Tibial artery (tissue), 4 donors: Measurements from ENCODE around the gene BAIAP3.
"Not testable (repeated sequence)": the region's sequence is repeated elsewhere in the genome, so short reads cannot be mapped to it uniquely, and the experiment has no call there.

Source experiments
- DNase-seq, 2 donors: peaks; one replicate each; pipeline ENCODE4 v3.0.0-alpha.2; 2019
- H3K27ac ChIP-seq, 2 donors: fragments of 200-600 bp; sonication (generic) in 1 of 2; 1 replicate in 1 of 2; 2 replicates in 1 of 2; pipeline ENCODE4 v1.5.1; 2018 to 2019; ENCODE audit warnings: mild to moderate bottlenecking in 1 of 2
- H3K27me3 ChIP-seq, 2 donors: fragments of 200-600 bp; sonication (generic) in 1 of 2; one replicate each; pipeline versions ENCODE4 v1.5.1 to v1.6.0; 2016 to 2019
- H3K36me3 ChIP-seq, 3 donors: fragments of 200-600 bp; sonication (generic) in 2 of 3; one replicate each; pipeline ENCODE4 v1.5.1; 2016 to 2019; ENCODE audit warnings: mild to moderate bottlenecking in 2 of 3
- H3K4me1 ChIP-seq, 4 donors: fragments of 200-600 bp; sonication (generic) in 2 of 4; 1 replicate in 3 of 4; 2 replicates in 1 of 4; pipeline ENCODE4 v1.5.1; 2016 to 2019
- H3K4me3 ChIP-seq, 2 donors: fragments of 200-600 bp; sonication (generic) in 1 of 2; 1 replicate in 1 of 2; 2 replicates in 1 of 2; pipeline ENCODE4 v1.5.1; 2018 to 2019; ENCODE audit warnings: mild to moderate bottlenecking in 2 of 2
- H3K9me3 ChIP-seq, 3 donors: fragments of 200-600 bp; sonication (generic) in 1 of 3; one replicate each; pipeline ENCODE4 v1.5.1; 2016 to 2019
- intact Hi-C: fragments of 100-400 bp; cut with DNase I; formaldehyde crosslinking; loops from one replicate; pipeline ENCODE4 v1.15.0; 2023; ENCODE audit warnings: low total_unique reads
- TF ChIP-seq, protein P1 (sequence below), 2 experiments: fragments of 200-600 bp in 1 of 2; fragments of 450-650 bp in 1 of 2; IDR thresholded peaks; one replicate each; pipeline ENCODE4 v1.5.1; 2017 to 2019; ENCODE audit warnings: antibody characterized with exemption in 2 of 2, mild to moderate bottlenecking in 1 of 2, moderate library complexity in 1 of 2

The BAIAP3 gene

GRCh38 chr16:1326391-1326790, 7.1 kb upstream of the BAIAP3 start:
- TF ChIP-seq, protein P1, sequence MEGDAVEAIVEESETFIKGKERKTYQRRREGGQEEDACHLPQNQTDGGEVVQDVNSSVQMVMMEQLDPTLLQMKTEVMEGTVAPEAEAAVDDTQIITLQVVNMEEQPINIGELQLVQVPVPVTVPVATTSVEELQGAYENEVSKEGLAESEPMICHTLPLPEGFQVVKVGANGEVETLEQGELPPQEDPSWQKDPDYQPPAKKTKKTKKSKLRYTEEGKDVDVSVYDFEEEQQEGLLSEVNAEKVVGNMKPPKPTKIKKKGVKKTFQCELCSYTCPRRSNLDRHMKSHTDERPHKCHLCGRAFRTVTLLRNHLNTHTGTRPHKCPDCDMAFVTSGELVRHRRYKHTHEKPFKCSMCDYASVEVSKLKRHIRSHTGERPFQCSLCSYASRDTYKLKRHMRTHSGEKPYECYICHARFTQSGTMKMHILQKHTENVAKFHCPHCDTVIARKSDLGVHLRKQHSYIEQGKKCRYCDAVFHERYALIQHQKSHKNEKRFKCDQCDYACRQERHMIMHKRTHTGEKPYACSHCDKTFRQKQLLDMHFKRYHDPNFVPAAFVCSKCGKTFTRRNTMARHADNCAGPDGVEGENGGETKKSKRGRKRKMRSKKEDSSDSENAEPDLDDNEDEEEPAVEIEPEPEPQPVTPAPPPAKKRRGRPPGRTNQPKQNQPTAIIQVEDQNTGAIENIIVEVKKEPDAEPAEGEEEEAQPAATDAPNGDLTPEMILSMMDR (IDR thresholded peaks at IDR 0.05): no peak
- H3K36me3 ChIP-seq: peaks cover 37 to 66% (median 40%) of the 10 kb centered on the region in 3 donors
- no peak overlapping the region for H3K27ac ChIP-seq
- DNase-seq: no peak
- H3K4me3 ChIP-seq: no peak overlapping the region
- H3K4me1 ChIP-seq: peaks cover 0 to 6% (median 1%) of the 10 kb centered on the region in 4 donors
- peaks cover 0 to 17% of the 10 kb centered on the region in 2 donors for H3K27me3 ChIP-seq
- H3K9me3 ChIP-seq: peaks cover 0 to 9% (median 8%) of the 10 kb centered on the region in 3 donors
- intact Hi-C loops: no loop called here

DNA sequence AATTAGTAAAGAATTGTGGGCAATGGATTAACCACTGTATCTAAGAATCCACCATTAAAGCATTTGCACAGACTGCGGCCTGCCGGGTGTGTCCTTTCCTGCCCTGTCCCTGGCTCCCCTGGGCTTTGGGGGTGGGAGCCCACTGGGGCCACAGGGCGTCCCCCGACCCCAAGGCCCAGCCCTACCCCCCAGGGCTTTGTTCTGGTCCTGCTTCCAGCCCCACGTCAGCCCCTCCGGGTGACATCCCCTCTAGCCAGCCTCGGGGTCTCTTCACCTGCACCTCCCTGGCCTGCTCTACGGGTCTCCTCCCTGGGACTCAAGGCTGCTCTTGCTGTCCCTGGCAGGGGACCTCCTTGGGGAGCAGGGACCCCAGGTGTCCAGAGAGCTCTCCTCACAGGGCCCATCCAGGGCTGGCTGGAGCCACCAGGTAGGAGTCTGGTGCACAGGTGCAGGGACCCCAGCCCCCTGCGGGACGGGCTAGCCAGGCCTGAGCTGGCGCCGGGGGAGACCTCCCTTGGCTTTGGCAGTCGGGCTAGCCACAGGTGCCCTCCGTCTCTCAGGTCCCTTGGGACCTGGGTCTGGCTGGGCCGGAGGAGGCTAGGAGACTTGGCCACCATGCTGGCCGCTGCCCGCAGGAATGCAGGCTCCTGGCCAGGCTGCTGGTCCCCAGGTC, 6.4 kb upstream of the BAIAP3 start:
- H3K36me3 ChIP-seq: peaks cover 30 to 59% (median 33%) of the 10 kb centered on the region in 3 donors
- DNase-seq: no peak
- TF ChIP-seq, protein P1 (IDR thresholded peaks at IDR 0.05): no peak
- no peak overlapping the region for H3K27ac ChIP-seq
- intact Hi-C loops: no loop called here
- H3K27me3 ChIP-seq: peaks cover 0 to 24% of the 10 kb centered on the region in 2 donors
- H3K9me3 ChIP-seq: peaks cover 0 to 9% (median 8%) of the 10 kb centered on the region in 3 donors
- peaks cover 0 to 13% (median 8%) of the 10 kb centered on the region in 4 donors for H3K4me1 ChIP-seq
- H3K4me3 ChIP-seq: no peak overlapping the region

DNA sequence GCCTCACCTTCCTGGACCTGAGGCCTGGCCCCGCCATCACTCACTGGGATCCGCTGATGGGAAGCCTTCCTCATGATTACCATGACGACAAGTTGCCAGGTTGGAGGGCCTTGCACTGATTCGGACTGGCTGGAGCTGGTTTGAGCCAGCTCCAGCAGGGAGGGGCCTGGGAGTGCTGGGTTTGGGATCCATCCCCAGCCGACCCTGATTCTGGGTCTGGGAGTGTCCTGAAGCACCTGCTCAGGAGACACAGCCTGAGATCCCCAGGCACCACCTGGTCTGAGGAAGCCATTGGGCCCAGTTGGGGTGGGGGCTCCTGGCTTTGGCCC, 5.9 kb upstream of the BAIAP3 start:
- H3K4me3 ChIP-seq: no peak overlapping the region
- peaks cover 0 to 29% of the 10 kb centered on the region in 2 donors for H3K27me3 ChIP-seq
- H3K36me3 ChIP-seq: peaks cover 28 to 54% (median 30%) of the 10 kb centered on the region in 3 donors
- DNase-seq: no peak
- H3K27ac ChIP-seq: no peak overlapping the region
- H3K9me3 ChIP-seq: peaks cover 0 to 9% (median 8%) of the 10 kb centered on the region in 3 donors
- intact Hi-C loops: no loop called here
- TF ChIP-seq, protein P1 (IDR thresholded peaks at IDR 0.05): no peak
- peaks cover 0 to 18% (median 12%) of the 10 kb centered on the region in 4 donors for H3K4me1 ChIP-seq

DNA sequence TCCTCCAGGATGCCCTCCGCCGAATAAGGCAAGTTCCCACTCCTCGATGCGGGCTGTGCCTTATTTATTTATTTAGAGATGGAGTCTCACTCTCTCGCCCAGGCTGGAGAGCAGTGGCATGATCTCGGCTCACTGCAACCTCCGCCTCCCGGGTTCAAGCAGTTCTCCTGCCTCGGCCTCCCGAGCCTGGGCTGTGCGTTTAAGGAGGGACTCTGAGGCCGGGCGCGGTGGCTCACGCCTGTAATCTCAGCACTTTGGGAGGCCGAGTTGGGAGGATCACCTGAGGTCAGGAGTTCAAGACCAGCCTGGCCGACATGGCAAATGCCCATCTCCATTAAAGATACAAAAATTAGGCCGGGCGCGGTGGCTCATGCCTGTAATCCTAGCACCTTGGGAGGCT, 5.3 kb upstream of the BAIAP3 start:
- H3K4me3 ChIP-seq, H3K27ac ChIP-seq, intact Hi-C loops: not testable (repeated sequence)

GRCh38 chr16:1328961-1329360, 4.5 kb upstream of the BAIAP3 start:
- DNase-seq, H3K9me3 ChIP-seq, H3K27ac ChIP-seq, H3K4me3 ChIP-seq, intact Hi-C loops: not testable (repeated sequence)
- Histone ChIP-seq H3K4me1 (peaks cover 0 to 31% (median 25%) of the 10 kb centered on the region in 4 donors), H3K27me3 (peaks cover 9 to 43% of the 10 kb centered on the region in 2 donors), H3K36me3 (peaks cover 16 to 40% (median 19%) of the 10 kb centered on the region in 3 donors)

More for the DNA sequence above, 5.3 kb upstream of the BAIAP3 start:
- not testable (repeated sequence) for H3K9me3 ChIP-seq, DNase-seq
- peaks cover 24 to 48% (median 28%) of the 10 kb centered on the region in 3 donors for H3K36me3 ChIP-seq
- H3K27me3 ChIP-seq: peaks cover under 1 to 34% of the 10 kb centered on the region in 2 donors
- H3K4me1 ChIP-seq: peaks cover 0 to 22% (median 17%) of the 10 kb centered on the region in 4 donors

- intact Hi-C loops: no loop called here
- H3K4me3 ChIP-seq: no peak overlapping the region
- H3K27ac ChIP-seq: no peak overlapping the region
- H3K9me3 ChIP-seq: peaks cover 0 to 9% (median 8%) of the 10 kb centered on the region in 3 donors
- TF ChIP-seq, protein P1 (IDR thresholded peaks at IDR 0.05): no peak
- DNase-seq: no peak
- H3K4me1 ChIP-seq: peaks cover 0 to 38% (median 30%) of the 10 kb centered on the region in 4 donors
- H3K36me3 ChIP-seq: peaks cover 2 to 26% (median 5%) of the 10 kb centered on the region in 3 donors
- H3K27me3 ChIP-seq: peaks cover 13 to 57% of the 10 kb centered on the region in 2 donors
Measured at GRCh38 chr16:1330260-1330914, 3.1 kb upstream of the BAIAP3 start.
